Activated naive CD8-positive, alpha-beta T cell treated with anti-CD3 and anti-CD28 coated beads for 36 hours (primary cell): ENCODE results near the gene DLGAP1. TPM values are rescaled to one million over a fixed set of nuclear protein-coding genes. Genes with fewer than 3 reads are reported as not detected.

ENCODE experiments used
- DNase-seq: peaks from one replicate; pipeline ENCODE4 v3.0.0; 2021
- H3K27ac Mint-ChIP-seq: one replicate; pipeline ENCODE4 v1.8.0; 2022; ENCODE audit warnings: mild to moderate bottlenecking, moderate library complexity, mixed read lengths
- H3K27me3 Mint-ChIP-seq: one replicate; pipeline ENCODE4 v1.8.0; 2022; ENCODE audit warnings: mild to moderate bottlenecking, mixed read lengths
- H3K36me3 Mint-ChIP-seq: one replicate; pipeline ENCODE4 v1.8.0; 2021; ENCODE audit warnings: mild to moderate bottlenecking, mixed read lengths
- H3K4me1 Mint-ChIP-seq: one replicate; pipeline ENCODE4 v1.8.0; 2021; ENCODE audit warnings: mixed read lengths
- H3K4me3 Mint-ChIP-seq: one replicate; pipeline ENCODE4 v1.8.0; 2022; ENCODE audit warnings: mild to moderate bottlenecking, moderate library complexity, mixed read lengths
- H3K9me3 Mint-ChIP-seq: one replicate; pipeline ENCODE4 v1.8.0; 2022; ENCODE audit warnings: mixed read lengths
- total RNA-seq, 2 experiments: library from RNA; stranded (reverse); gene quantifications; one replicate each; pipeline ENCODE4 v1.2.3, GENCODE V29; 2021

DLGAP1 gene
- total RNA-seq, 2 experiments from 2014 or later: not detected

DNA sequence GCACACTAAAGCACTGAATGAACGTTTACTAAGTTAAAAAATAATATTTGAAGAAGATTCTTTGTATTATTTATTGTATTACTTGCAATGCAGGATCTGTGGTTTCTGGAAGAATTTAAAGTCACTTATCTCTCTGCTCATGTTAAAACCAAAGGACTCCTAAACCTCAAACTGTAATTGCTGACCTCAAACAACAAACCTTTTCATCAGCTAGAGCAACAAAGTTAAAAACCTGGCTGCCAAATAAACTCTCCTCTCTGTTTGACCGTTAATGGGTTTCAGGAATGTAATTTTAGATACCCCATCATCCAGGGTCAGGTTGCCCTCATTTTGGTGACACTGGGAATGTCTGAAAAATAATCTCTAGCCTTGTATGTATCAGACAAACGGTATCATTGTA lies 766.0 kb downstream of the DLGAP1 start:
- Mint-ChIP-seq H3K36me3 (no peaks in the 10 kb centered on the region), H3K4me3 (no peak overlapping the region), H3K27ac (no peak overlapping the region), H3K4me1 (no peaks in the 10 kb centered on the region), H3K9me3 (peaks cover 1% of the 10 kb centered on the region), H3K27me3 (no peaks in the 10 kb centered on the region)
- DNase-seq: no peak

DNA sequence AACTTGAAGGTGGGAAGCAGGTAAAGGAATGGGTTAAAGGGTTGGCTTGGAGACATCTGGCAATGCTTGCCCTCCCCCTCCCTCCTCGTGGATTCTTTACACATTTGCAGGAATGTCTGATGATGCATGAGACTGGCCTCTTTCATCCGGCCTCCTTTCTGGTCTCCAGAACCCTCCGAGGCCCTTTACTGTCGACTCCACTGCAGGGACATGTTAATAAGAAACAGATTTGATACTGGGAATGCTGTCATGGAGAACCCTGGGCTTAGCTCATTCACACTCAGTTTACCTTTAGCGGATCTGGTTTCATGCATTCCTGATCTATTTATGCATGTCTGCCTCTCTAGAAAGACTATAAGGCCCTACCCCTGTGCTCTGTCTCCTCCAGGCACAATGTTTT lies 766.4 kb downstream of the DLGAP1 start:
- no peaks in the 10 kb centered on the region for H3K4me1 Mint-ChIP-seq
- H3K4me3 Mint-ChIP-seq: no peak overlapping the region
- DNase-seq: no peak
- no peaks in the 10 kb centered on the region for H3K36me3 Mint-ChIP-seq
- no peaks in the 10 kb centered on the region for H3K27me3 Mint-ChIP-seq
- peaks cover 1% of the 10 kb centered on the region for H3K9me3 Mint-ChIP-seq
- H3K27ac Mint-ChIP-seq: no peak overlapping the region

DNA sequence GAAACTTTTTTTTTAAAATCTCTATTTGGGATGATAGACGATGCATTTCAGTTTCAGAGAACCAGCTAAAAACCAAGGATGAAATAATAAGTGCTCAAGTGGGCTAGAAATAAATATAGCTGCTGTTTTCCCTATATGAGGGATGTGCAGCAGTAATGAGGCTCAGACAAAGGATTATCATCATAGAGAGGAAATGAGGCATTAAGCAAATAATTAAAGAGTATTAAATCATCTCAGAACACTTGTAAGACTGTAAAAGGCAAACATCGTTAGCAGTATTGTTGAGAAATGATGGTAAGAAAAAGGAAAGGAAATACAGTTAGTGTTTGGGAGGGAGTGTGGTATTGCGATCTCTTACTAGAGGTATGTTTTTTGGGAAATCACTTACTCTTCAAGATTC lies 771.6 kb downstream of the DLGAP1 start:
- peaks cover 12% of the 10 kb centered on the region for H3K9me3 Mint-ChIP-seq
- H3K4me3 Mint-ChIP-seq: no peak overlapping the region
- no peaks in the 10 kb centered on the region for H3K27me3 Mint-ChIP-seq
- peaks cover 2% of the 10 kb centered on the region for H3K36me3 Mint-ChIP-seq
- H3K27ac Mint-ChIP-seq: no peak overlapping the region
- H3K4me1 Mint-ChIP-seq: no peaks in the 10 kb centered on the region
- DNase-seq: no peak

DNA sequence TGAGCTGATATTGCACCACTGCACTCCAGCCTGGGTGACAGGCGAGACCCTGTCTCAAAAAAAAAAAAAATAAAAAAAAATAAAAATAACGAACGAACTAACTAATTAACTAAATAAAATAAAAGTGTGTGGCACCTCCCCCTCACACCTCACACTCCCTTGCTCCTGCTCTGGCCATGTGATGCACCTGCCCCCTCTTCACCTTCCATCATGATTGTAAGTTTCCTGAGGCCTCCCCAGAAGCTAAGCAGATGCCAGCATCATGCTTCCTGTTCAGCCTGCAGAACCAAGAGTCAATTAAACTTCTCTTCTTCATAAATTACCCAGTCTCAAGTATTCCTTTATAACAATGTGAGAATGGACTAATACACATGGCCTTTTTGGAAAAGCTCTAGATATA lies 773.0 kb downstream of the DLGAP1 start:
- Mint-ChIP-seq H3K9me3 (peaks cover 10% of the 10 kb centered on the region), H3K4me1 (no peaks in the 10 kb centered on the region), H3K27me3 (peaks cover 7% of the 10 kb centered on the region), H3K4me3 (no peak overlapping the region), H3K36me3 (peaks cover 2% of the 10 kb centered on the region), H3K27ac (no peak overlapping the region)
- DNase-seq: no peak

DNA sequence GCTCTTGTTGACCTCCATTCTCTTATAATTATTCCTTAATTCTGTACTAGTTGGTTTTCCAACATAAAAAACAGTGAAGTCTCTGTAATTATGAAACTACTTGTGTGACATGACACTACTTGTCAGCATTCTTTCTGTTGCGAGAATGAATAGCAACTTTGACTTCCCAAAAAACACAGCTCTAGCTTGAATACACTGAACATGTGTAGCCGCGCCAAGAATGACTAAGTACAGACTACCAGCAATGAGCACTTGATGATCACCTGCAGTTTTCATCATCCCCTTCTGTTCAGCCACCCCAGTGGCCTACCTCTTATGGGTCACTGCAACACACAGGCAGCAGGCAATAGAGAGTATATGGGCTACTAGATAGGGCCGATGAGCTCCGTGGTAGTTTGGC lies 775.9 kb downstream of the DLGAP1 start:
- H3K36me3 Mint-ChIP-seq: peaks cover 2% of the 10 kb centered on the region
- peaks cover 12% of the 10 kb centered on the region for H3K27me3 Mint-ChIP-seq
- no peak overlapping the region for H3K4me3 Mint-ChIP-seq
- no peaks in the 10 kb centered on the region for H3K4me1 Mint-ChIP-seq
- no peak for DNase-seq
- H3K9me3 Mint-ChIP-seq: peaks cover 10% of the 10 kb centered on the region
- H3K27ac Mint-ChIP-seq: no peak overlapping the region

DNA sequence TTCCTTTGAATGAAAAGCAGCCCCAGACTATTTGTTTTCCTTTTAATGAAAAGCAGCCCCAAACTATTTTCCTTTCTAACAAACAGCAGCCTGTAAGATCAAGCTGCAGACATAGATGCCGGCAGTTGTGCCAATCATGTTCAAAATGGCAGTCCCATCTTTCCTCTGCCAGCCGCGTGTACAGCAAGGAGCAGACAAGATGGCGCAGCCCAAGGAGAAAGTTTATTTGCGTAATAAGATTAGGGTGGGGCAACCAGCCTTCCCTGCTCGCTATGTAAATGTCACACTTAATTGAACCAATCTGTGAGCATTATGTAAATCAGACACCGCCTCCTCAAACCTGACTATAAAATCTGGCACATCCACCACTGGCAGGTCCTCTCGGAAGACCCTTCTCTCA lies 779.1 kb downstream of the DLGAP1 start:
- no peaks in the 10 kb centered on the region for H3K9me3 Mint-ChIP-seq

DNA sequence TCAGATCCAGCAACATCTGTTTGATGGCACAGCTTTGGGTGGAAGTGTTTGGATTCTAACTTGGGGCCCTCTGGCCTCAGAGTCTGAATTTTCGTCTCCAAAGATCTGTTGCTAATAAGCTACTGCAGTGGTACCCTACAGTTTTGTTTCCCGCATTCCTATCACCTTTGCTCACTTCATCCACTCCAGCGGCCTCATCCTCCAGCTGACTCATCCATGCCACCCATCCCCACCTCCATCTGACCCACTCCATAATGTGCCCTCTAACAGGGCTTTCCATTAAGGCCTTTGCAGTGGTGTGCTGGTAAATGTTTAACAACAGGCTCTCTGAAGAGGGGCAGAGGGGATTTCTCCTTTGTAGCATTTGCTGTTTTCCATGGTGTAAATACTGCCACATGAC lies 779.7 kb downstream of the DLGAP1 start:
- no peaks in the 10 kb centered on the region for H3K9me3 Mint-ChIP-seq
- no peak overlapping the region for H3K4me3 Mint-ChIP-seq
- H3K4me1 Mint-ChIP-seq: no peaks in the 10 kb centered on the region
- no peak overlapping the region for H3K27ac Mint-ChIP-seq
- H3K36me3 Mint-ChIP-seq: no peaks in the 10 kb centered on the region
- DNase-seq: no peak
- peaks cover 12% of the 10 kb centered on the region for H3K27me3 Mint-ChIP-seq

More for the DNA sequence above, 779.1 kb downstream of the DLGAP1 start:
- peaks cover 12% of the 10 kb centered on the region for H3K27me3 Mint-ChIP-seq
- no peaks in the 10 kb centered on the region for H3K36me3 Mint-ChIP-seq
- no peak overlapping the region for H3K4me3 Mint-ChIP-seq
- no peaks in the 10 kb centered on the region for H3K4me1 Mint-ChIP-seq
- H3K27ac Mint-ChIP-seq: no peak overlapping the region
- DNase-seq: no peak

DNA sequence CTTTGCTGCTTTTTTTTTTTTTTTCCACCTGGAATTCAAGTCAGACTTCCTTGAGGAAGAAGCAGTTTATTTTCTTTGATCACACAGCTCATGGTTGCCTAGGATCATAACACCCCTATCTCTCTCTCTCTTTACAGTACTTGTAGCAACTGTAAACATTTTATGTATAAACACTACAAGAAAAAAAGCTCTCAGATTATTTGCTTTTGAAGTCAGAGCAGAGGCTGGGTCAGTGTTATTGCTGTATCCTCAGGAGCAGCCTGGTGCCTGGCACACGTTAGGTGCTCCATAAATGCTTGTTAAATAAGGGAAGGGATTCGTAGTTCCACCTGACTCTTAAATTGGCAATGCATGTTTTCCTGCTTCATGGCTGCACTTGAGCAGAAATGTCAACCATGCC lies 783.9 kb downstream of the DLGAP1 start:
- no peak for DNase-seq
- peaks cover under 1% of the 10 kb centered on the region for H3K27me3 Mint-ChIP-seq
- H3K36me3 Mint-ChIP-seq: no peaks in the 10 kb centered on the region
- H3K9me3 Mint-ChIP-seq: no peaks in the 10 kb centered on the region
- H3K27ac Mint-ChIP-seq: no peak overlapping the region
- no peak overlapping the region for H3K4me3 Mint-ChIP-seq
- H3K4me1 Mint-ChIP-seq: no peaks in the 10 kb centered on the region

DNA sequence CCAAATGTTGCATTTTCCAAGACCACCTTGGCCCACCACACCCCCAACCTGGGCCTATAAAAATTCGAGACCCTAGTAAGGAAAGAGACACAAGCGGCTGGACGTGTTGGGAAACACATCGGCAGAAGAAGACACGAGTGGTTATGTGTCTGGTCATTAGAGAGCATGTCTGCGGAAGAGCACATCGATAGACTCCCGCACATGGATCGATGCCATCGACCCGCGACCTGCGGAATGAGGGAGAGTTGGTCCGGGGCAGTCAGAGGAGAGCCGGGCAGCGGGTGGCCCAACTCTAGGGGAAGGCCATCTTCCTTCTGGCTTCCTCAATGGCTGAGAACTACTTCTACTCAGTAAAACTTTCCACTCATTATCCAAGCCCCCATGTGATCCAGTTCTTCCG lies 785.7 kb downstream of the DLGAP1 start:
- peaks cover 13% of the 10 kb centered on the region for H3K4me1 Mint-ChIP-seq
- peaks cover 2% of the 10 kb centered on the region for H3K36me3 Mint-ChIP-seq
- H3K27ac Mint-ChIP-seq: no peak overlapping the region
- no peak for DNase-seq
- H3K4me3 Mint-ChIP-seq: no peak overlapping the region
- no peaks in the 10 kb centered on the region for H3K9me3 Mint-ChIP-seq
- no peaks in the 10 kb centered on the region for H3K27me3 Mint-ChIP-seq

DNA sequence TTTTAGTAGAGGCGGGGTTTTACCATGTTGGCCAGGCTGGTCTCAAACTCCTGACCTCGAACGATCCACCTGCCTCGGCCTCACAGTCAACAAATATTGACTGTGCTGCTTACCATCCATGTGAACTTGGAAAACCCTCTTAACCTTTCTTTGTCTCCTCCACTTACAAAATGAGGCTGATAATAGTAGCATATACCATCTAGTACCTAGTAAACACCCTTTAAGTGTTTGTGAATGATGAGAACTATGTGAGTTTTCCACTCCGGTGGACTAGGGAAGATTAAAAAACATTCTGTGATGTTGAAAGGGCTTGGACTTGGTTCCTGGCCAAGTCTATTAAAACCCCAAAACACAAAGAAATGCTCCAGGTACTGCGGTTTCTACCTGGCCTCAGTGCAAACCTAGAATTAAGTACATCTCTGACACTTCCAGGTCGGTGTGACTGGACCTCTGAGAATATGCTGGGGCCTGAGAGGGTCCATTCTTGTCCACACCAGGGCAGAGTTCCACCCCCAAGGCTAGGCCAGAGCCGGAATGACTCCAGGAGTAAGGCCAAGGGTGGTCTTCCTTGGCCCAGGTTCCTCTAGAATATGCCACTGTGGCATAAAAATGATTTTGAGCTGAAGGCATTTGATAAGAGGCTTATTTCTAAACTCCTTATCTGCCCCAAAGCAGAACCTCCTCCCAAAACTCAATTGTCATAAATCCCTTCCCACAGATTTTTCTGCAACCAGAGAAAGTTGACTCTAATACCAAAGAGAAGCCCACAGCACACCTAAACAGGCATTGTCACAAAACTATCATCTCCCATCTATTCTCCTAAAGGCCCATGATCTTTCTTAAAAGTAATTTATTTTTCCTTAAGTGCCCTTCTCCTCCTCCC lies 787.6 kb downstream of the DLGAP1 start:
- no peak for DNase-seq
- peaks cover 16% of the 10 kb centered on the region for H3K4me1 Mint-ChIP-seq
- no peak overlapping the region for H3K4me3 Mint-ChIP-seq
- peaks cover under 1% of the 10 kb centered on the region for H3K9me3 Mint-ChIP-seq
- no peaks in the 10 kb centered on the region for H3K27me3 Mint-ChIP-seq
- H3K27ac Mint-ChIP-seq: no peak overlapping the region
- peaks cover 3% of the 10 kb centered on the region for H3K36me3 Mint-ChIP-seq

DNA sequence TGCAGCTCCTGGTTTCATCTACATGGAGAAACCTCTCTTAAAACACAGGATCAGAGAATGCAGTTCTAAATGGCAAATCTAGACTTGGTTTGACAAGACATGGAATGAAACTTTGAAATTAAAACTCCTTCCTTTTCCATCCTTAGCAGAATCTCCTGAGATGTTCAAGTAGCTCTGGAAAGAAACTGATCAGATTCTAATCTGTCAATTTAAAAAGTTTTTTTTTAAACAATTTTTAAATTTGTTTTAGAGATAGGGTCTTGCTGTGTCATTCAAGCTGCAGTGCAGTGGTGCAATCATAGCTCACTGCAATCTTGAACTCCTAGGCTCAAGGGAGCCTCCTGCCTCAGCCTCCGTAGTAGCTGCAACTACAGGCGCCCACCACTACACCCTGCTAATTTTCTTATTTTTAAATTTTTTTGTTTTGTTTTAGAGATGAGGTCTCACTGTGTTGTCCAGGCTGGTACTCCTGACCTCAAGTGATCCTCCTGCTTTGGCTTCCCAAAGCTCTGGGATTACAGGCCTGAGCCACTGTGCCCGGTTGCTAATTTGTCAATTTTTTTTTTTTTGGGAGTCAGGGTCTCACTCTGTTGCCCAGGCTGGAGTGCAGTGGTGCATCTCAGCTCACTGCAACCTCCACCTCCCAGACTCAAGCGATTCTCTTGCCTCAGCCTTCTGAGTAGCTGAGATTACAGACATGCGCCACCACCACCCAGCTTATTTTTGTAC lies 788.4 kb downstream of the DLGAP1 start:
- DNase-seq: no peak
- no peaks in the 10 kb centered on the region for H3K27me3 Mint-ChIP-seq
- H3K4me1 Mint-ChIP-seq: peaks cover 16% of the 10 kb centered on the region
- no peak overlapping the region for H3K4me3 Mint-ChIP-seq
- peaks cover 3% of the 10 kb centered on the region for H3K9me3 Mint-ChIP-seq
- H3K36me3 Mint-ChIP-seq: peaks cover 3% of the 10 kb centered on the region
- H3K27ac Mint-ChIP-seq: no peak overlapping the region

DNA sequence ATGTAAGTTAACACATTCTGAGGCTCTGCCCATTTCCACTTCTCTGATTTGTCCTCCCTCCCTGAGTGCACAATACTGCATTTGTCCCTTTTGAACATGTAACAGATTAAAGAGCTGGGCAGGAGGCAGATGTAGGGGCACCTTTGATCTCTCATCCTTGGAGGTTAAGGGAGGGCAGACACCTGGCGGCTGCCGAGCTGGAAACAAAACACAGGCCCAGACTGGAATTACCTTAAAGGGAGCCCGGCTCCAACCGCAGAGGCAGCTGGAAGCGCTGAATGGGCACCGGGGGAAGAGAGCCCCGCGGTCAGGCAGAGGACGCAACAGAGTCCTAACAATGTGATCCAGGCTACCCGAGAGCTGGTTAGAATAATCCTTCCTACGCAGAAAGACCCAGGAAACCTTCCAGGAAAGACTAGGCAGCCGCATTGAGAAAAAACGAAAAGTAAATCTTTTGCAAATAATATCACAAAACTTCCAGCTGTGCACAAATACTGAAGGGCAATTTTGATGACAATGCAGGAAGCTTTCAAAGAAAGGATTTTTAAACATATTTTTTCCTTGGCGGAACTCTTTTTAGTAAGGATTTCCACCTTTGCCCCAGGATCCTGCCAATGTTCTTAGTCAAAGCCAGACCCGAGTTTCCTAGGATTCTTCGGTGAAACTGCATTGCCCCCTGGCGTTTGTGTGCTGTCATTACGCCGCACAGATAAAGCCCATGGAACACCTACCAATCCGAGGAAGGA lies 789.2 kb downstream of the DLGAP1 start:
- Mint-ChIP-seq H3K27ac (no peak overlapping the region), H3K4me3 (peak overlapping the region; percentile 32), H3K27me3 (no peaks in the 10 kb centered on the region), H3K9me3 (peaks cover 3% of the 10 kb centered on the region), H3K36me3 (peaks cover 3% of the 10 kb centered on the region), H3K4me1 (peaks cover 20% of the 10 kb centered on the region)
- DNase-seq: peak; percentile 64

DNA sequence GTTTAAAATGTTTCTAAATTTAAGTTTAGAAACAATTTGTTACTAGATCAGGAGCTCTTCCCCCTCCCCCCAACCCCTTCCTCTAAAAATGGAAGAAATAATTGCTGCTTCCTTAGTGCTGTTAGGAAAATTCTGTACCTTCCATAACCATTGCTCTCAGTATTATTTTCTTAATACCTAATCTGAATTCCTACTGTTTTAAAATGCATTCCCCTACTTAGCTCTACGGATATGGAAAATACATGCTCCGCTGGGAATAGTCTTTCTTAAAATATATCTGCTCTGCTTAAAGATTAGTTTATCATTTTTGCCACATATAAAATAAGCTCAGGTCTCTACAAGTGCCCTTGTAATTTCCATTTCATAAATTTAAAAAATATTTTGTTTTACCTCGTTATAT lies 789.9 kb downstream of the DLGAP1 start:
- no peak overlapping the region for H3K4me3 Mint-ChIP-seq
- no peaks in the 10 kb centered on the region for H3K27me3 Mint-ChIP-seq
- H3K9me3 Mint-ChIP-seq: peaks cover 3% of the 10 kb centered on the region
- H3K27ac Mint-ChIP-seq: no peak overlapping the region
- DNase-seq: no peak
- H3K4me1 Mint-ChIP-seq: peaks cover 23% of the 10 kb centered on the region
- H3K36me3 Mint-ChIP-seq: peaks cover 3% of the 10 kb centered on the region

DNA sequence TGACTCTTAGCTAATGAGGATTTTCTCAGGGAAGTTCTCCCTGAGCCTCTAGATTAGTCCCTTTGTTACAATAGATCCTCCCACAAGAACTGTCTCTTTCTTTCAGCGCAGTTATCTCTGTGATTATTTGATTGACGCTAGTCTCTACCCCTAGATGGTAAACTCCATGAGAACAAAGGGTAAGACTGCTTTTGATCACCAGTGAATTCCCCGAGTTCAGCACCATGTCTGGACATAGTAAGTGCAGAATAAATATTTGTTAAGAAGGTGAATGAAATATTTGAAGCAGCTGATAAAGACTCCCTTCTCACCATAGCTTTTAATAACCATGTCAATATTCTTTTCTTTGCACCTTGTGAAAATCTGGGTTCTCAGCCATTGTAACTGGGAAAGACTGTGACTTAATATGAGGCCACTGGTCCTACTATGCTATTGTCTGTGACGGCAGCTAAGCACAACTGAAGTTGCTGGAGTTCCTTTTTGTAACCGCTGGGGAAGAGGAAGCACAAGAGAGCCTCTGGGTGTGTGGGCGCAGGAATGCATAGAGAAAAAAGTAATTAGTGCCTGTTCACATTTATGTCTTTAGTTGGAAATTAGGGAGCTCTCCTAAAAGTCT lies 790.4 kb downstream of the DLGAP1 start:
- peaks cover 23% of the 10 kb centered on the region for H3K4me1 Mint-ChIP-seq
- H3K9me3 Mint-ChIP-seq: peaks cover 3% of the 10 kb centered on the region
- no peak overlapping the region for H3K27ac Mint-ChIP-seq
- no peak for DNase-seq
- H3K27me3 Mint-ChIP-seq: no peaks in the 10 kb centered on the region
- no peak overlapping the region for H3K4me3 Mint-ChIP-seq
- H3K36me3 Mint-ChIP-seq: peaks cover 3% of the 10 kb centered on the region
